ENCODE results near the gene SLIT3. TPM values are rescaled to one million over a fixed set of nuclear protein-coding genes. Genes with fewer than 3 reads are reported as not detected.

SLIT3 gene
- total RNA-seq, 1 experiment from 2014 or later: under 0.01 TPM

DNA sequence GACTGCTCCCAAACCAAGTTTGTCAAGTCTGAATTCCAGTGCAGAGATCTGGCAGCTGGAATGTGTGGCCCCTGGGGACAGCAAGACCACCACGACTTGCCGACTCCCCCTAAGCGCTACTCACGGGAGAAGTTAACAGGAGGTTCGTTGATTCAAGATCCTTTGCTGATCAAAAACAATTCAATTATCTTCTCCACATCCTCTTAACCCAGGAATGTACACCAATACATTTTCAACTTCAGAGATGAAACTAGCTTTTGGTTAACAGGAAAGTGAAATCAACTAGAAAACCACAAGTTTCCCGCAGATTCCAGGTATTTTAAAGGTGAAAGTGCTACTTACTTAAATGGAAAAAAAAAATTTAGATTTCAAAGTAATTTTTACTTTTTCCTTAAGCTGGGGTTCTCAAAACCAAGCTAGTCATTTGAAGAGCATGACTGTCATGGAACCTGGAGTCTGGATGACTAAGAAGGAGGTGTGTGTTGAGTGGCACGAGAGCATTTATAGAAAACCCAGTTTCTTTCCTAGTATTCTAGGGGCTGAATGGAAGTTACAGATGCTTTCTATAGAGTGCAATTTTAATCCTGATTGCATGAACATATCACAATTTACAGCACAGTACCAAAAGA, 464.2 kb downstream of the SLIT3 start:
- no peak for DNase-seq (ENCODE audit: low read depth)

DNA sequence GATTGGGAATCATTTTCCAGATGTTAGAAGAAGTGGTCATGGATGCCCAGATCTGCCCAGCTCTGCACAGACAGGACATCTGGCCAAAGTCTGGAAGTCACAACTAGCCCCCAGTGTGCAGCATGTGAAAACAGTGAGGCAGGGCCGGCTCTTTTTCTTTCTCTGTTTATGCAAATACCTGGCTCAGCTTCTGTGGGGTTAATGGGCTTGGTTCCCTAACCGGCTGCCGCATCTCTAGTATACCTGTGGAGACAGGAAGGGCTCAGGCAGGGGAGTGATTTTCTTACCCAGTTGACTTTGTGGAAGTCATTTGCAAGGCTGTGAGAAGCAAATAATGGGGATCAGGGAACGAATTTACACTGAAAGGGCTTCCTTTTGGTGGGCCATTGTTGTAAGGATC, 467.0 kb downstream of the SLIT3 start:
- DNase-seq (ENCODE audit: low read depth): no peak

DNA sequence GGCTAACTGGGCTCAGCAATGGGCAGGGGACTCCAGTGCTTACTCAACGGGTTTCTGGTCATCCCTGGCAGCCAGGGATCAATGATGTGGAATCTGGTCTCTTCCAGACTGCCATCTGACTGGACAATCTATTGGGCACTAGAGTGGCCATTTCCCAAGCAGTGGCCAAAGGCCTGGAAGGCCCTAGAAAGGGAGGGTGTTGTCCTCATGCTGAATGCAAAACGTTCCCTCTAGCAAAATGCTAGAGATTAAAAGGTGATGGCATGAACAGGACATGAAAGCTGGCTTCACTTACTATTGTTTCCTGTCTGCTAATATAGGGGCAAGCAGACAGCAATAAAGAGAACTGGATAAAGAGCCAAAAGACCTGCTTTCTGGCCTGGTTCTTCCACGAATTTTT, 467.6 kb downstream of the SLIT3 start:
- DNase-seq (ENCODE audit: low read depth): no peak

DNA sequence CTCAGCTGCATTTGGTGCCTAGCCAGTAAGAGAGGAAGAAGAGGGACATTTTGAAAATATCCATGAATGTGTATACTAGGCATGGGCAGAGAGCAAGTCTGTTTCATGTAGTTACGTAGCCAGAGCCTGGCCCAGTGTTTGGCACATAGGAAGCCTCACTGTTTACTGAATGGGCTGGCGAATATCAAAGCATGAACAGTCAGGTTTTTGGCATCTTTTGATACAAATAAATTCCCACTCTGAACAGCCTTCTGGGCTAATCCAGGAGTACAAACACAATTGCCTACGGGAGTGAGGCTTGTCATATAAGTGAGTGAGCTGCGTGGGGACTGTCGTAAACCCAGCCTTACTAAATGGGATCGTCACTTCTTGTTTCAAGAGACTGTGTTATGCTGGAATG, 468.6 kb downstream of the SLIT3 start:
- no peak for DNase-seq (ENCODE audit: low read depth)

DNA sequence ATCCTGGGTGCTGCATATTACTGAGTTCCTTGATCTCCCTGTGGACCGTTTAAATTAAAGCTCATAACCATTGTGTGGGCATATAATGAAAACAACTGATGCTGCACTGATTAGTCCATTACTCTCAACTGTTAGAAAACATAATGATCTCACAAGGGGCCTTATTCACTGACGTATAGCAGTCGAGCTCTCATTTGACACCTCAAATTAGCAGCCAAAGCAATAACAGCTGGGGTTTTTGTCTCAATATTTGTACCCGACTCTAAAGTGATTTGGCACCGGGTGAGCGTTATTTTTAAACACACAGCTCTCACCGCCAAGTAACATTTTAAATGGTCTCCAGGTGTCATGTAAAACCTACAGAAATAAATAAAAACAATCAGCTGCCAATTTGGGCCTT, 469.6 kb downstream of the SLIT3 start:
- no peak for DNase-seq (ENCODE audit: low read depth)

DNA sequence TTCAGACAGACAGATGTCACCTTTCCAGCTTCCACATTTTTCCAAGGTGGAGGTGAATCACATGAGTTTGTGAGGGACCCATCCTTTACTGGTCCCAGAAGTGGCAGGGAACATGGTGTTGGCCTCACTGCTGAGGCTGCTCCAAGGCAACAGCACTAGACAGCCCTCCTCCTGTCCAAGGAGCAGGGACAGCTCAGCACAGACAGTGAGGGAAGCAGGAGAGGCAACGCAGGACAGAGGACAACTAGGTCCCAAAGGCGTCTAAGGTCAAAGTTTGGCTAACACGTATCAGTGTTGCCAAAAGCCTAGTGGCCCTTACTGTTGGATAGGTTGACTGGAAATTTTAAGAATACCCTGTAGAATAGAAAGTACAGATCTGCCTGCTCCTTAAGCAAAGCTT, 470.1 kb downstream of the SLIT3 start:
- DNase-seq (ENCODE audit: low read depth): no peak

DNA sequence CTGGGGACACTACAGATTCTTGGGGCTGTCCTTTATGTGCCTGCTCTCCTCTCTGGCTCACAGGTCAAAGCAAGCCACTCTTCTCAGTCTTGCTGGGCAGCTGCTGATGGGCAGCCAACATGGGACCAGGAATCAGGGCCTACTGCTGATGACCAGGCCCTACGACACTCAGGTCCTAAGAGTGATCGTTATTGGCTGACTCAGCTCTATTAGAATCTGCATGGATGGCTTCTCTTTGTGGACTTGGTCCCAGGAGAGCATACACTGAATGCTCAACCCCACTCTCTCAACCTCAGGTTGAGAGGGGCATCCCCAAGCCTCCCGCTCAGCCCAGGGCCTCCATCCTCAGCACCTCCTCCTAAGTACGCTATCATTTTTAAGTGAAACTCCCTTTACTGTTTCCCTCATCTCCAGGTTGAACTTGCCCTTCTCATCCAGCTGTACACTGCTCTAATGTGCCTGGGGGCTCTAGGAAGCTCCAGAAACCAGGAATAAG, 471.0 kb downstream of the SLIT3 start:
- DNase-seq (ENCODE audit: low read depth): no peak

DNA sequence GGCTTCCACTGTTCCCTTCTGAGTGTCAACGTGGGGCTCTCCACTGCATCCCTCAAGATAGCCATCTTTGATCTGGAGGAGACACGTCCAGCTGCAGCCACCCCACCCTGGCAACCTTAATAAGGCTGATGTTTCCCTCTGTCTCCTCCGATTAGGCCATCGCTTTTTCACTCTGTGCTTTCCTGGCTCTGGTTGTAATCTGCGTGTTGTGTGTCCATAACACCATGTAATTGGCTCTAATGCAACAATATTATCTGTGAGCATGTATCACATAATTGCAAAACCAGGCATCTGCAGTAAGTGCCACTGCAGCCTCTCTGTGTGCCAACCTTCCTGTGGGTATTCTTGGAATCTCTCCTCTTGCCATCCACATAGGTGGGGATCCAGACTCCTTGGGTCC, 471.9 kb downstream of the SLIT3 start:
- no peak for DNase-seq (ENCODE audit: low read depth)

DNA sequence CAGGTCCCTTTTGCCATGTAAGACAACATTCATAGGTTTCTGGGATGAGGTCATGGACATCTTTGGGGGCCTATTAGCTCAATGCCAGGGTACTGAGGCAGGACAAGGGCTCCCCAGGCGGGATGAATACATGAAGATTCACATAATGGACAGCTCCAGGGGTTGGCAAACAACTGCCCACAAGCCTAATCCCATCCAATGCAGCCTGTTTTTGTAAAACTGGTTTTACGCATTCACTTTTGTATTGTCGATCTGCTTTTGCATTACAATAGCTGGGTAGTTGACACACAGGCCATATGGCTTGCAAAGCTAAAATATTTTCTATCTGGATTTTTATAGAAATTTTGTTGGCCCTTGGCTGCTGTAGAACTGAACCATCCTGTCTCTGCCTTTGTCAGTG, 473.3 kb downstream of the SLIT3 start:
- no peak for DNase-seq (ENCODE audit: low read depth)

DNA sequence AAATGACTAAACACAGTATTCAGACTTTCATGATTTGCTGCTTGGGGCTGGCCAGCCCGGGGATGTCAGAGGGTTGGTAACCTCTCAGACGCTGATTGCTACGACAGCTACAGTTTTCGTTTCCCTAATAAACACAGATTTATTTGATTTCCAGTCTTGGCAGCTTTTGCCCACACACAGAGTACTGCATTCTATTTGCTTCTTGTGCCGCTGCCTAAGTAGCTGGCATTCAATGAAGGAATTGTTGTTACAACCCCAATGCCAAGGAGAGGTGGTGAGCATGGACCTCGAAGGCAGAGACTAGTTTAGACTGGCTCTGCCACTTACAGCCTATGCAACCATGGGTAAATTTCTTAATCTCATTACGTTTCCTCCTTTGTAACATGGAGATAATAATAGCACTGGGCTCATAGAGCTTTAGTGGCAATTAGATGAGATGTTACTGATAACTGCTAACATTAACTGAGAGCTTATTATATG, 474.7 kb downstream of the SLIT3 start:
- no peak for DNase-seq (ENCODE audit: low read depth)

DNA sequence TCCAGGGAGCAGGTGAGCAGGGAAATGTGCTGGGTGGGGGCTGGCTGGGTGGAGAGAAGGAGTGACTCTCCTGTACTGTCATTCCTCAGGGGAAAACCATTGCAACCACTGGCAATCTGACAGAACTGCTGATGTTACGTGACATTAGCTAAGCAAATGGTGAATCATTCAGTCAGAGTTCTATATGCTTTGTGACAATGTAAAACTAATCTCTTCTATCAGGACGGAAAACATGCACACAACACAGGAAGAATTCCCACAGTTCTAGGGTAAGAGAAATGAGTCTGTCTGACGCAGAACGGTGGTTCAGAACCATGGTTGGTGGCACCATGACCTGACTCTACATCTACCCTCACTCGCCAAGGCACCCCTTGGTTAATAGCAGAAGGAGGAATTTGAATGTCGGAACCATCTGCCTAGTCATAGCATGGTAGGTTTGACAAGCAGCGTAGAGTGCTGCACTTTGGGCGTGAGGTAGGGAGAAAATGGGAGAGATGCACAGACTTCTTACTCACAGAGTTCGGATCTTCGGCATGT, 478.1 kb downstream of the SLIT3 start:
- peak; percentile 1 for DNase-seq (ENCODE audit: low read depth)

DNA sequence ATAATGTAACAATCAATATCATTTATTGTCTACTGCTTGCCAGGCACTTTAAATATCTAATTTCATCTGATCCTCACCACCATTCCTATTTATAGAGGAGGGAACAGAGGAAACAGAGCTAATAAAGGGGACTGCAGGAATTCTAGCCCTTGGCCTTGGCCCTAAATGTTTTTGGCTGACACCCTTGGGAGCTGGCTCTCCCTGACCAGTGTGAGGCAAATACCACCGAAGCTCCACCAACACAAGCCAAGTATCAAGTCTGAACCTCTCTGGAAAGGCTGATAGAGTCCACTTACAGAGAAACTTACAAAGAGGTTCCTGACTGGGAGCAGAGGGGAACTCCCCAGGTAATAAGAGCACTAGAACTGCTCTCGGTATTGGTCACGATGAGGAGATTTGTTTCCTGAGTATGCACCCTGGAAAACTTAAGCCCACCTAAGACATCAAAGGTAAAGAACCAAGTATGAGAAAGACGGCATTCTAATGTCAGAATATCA, 478.6 kb downstream of the SLIT3 start:
- DNase-seq (ENCODE audit: low read depth): no peak

DNA sequence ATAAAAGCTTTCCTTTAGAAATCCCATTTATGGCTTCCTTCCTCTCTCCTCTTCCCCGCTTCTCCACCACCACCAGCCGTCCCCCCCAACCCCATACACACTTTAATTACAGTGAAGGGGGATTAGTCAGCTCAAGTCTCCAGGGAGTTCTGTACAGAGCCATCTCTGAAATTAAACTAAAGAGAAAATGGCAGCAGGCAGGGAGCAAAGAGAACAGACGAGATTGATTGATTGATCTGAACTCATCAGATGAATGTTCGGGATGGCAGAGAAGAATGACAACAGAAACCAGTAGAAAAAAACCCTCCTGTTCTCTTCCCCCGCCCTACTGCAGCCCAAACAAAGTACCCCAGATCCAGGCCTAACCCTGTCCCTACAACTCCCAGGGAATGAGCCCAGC, 480.1 kb downstream of the SLIT3 start:
- DNase-seq (ENCODE audit: low read depth): no peak

DNA sequence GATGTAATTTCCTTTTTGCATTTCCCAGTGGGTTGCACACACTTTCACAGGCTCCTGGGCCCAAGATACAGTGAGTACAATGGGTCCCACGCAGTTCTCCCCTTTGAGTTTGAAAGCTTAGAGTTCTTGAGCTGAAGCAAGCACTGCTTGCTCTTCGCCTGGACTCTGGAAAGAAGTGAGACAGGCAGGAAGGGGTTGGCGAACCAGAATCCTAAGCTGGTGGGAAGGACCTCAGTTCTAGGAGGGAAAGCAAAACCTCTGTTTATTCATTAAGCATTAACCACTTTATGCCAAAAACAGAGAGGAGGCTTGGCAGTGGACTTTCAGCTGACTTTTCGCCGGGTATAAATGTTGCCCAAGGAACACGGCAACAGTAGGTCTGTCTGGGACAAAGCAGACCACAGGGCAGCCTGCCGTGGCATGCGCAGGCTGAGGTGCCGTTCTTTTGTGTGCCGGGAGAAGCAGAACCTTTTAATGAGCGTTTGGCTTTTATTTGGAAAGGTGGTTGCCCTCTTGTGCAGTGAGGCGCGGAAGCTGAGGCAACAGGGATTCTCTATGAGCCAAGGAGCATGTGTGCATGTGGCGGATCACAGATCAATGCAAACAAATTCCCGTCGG, 481.8 kb downstream of the SLIT3 start:
- DNase-seq (ENCODE audit: low read depth): no peak

DNA sequence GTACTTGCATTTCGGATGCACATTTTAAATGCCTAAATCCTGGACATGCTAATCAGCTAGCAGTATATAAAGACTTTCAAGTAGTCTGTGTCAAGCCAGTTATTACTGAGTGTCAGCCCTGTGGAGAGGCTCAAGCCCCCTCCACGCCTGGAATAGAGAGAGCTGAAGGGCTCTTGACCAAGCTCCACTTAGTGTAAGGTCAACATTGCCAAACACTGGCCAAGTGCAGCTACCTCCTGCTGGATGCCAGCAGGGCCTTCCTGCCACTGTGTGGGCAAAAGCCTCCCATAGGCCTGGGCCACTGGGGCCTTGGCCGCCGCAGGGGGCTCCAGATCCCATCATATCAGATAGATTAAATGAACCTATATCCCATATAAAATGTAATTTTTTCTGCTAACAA, 482.4 kb downstream of the SLIT3 start:
- DNase-seq (ENCODE audit: low read depth): no peak

DNA sequence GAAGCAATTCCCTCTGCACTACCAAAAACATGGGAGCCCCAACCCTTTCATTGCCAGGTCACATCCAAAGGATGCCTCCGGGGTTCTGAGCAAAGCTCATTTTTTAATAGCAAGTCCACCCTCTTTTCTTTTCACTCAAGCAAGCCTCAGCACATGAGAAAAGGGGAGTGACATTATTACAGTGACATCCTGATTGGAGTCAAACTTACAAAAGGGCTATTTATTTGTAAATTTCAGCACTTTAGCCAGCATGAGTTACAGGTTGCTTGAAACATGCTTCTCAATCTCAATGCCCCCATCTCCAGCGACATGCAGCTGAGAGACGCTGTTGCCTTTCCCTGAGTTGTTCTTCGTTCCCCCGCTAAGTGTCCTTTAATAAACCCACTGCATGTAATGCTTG, 483.3 kb downstream of the SLIT3 start:
- DNase-seq (ENCODE audit: low read depth): no peak

DNA sequence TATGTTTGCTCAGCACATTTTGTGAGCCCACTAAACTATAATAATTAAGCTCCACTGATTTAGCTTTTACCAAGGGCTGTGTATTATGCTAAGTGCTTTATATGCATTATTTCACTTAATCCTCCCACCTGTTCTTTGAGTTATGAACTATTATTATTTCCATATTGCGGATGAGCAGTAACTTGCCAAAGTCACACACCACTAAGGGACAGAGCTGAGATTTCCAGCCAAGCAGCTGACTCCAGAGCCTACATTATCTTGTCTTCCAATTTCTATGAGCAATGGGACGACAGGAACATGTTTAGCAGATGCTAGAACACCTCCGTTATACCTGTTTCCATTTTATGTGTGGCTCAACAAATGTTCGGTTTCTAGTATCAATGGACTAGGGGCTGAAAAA, 484.3 kb downstream of the SLIT3 start:
- no peak for DNase-seq (ENCODE audit: low read depth)

DNA sequence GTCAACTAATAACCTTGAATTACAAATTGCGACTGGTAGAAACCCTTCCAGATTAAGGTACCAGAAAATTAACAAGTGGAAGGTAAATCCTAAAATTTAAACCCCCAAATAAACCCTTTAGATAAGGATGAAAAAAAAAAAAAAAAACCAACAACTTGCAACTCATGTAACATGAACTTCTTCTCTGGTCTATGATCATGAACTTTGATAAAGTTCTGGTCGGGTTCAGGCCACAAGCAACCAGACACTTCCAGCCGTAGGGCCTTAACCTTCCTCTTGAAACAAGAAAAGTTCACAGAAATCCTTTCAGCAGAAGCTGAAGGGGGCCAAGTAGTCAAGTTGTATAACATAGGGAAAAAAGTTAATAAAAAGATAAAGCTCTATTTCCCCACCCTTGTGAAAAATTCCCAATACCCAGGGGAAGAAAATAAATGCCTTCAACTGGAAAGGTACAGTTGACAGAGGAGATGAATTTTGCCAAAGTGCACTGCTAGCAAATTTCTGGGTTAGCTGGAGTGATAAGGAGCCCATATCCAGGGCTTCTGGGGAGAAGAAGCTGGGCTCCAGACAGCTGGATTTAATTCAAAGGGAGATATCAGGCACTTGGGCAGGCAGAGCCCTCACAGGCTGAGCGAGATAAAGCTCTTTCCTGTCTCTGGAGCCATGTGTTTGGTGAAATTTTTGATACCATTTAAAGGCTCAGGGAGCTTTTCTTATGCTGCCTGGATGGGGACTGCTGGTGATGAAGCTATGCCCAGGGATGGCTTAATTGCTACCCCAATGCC, 487.6 kb downstream of the SLIT3 start:
- no peak for DNase-seq (ENCODE audit: low read depth)

DNA sequence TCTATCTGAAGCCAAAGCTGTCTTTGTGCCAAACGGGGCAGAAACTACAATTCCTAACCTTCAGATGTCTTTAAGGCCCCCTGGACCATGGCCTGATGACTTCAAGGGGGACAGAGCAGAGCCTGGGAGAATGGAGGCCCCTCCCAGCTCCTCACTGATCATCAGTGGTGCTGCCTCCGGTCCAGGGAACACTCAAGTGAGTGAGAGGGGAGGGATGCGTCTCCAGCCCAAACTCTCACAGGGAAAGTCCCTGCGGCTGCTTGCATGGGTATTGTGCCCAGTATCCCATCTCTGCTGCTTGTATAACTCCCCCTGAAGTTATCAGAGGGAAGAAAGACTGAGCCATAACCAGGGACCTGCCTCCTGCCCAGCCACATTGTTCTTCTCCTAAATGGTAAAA, 490.3 kb downstream of the SLIT3 start:
- DNase-seq (ENCODE audit: low read depth): no peak

DNA sequence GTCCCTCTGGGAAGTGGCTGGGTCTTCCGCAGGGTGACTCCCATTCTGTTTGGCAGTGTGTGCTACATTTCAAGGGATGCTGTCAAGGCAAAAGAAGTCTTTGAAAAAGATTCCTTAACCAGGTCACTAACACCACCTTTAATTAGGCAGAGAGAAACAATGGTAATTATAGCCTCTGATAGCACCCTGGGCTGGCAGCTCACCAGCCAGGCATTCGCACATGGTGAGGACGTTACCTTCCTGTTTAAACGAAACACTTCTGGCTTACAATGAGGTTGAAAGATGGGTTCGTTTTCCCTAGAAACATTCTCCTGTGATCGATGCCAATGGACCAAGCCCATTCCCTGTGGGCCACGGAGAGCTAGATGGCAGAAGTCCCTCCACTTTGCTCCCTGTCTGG, 491.7 kb downstream of the SLIT3 start:
- no peak for DNase-seq (ENCODE audit: low read depth)

DNA sequence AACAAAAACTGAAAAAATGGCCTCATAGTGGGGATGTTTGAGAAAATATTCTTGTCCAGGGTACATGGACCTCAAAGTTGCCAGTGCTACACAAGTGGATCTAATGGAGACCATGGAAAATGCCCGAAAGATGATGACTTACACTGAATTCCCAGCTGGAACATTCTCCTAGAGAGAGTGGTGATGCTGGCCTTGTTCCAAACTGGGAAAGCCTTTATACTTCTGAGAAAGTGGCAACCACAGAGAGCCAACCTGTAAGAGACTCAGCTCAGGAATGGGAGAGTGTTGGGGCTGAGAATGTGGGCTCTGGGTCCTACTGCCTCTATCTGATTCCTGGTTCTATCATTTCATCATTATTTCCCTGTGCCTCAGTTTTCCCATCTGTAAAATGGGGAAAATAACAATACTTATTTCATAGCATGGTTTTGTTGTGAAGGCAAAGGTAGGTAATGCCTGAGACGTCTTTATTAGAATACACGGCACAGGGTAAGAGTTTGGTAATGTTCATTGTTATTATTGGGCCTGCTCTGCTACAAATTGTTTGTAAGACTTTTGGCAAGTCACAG, 492.8 kb downstream of the SLIT3 start:
- DNase-seq (ENCODE audit: low read depth): no peak

DNA sequence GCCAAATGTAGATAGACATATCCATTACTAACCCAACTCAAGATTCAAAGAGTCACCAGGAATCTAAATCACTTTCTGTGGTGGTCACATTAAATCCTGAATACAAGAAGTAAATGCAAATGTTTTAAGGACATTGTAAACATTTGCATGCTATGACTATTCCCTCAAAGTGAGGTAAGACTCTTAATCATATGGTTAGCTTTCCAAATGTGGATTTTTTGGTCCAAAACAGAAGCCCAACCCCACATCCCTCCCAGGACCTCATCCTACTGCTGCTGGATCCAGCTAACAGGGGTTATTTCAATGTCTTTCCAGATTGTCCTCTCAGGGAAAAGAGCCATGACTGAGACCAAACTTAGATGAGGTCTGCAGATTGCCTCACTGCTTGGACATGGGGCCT, 493.7 kb downstream of the SLIT3 start:
- DNase-seq (ENCODE audit: low read depth): no peak

Measured in LHCN-M2 (cell line).